SK-N-MC (cell line): ENCODE measurements around the gene ARHGEF16.

ENCODE experiments used
- EZH2 ChIP-seq: fragments of 200-600 bp; sonication (generic); IDR thresholded peaks from one replicate; pipeline ENCODE4 v1.6.1; 2017; ENCODE audit warnings: antibody characterized with exemption
- POLR2AphosphoS5 ChIP-seq: IDR thresholded peaks from 2 replicates; pipeline ENCODE4 v1.6.1; 2012; ENCODE audit warnings: mild to moderate bottlenecking, low read depth, low read length, borderline replicate concordance

GRCh38 chr1:3431686-3432085 is 22.8 kb upstream of the ARHGEF16 start:
- TF ChIP-seq EZH2 (no peak), POLR2AphosphoS5 (no peak)
